GM21360 (cell line): ENCODE measurements around the gene HYI.

Experiments
- ATAC-seq: cut with Tn5 transposase; IDR thresholded peaks from one replicate; pipeline ENCODE4 v1.9.1; 2021; ENCODE audit warnings: mild to moderate bottlenecking, moderate library complexity; ENCODE audit not compliant: unreplicated experiment

The HYI gene

DNA sequence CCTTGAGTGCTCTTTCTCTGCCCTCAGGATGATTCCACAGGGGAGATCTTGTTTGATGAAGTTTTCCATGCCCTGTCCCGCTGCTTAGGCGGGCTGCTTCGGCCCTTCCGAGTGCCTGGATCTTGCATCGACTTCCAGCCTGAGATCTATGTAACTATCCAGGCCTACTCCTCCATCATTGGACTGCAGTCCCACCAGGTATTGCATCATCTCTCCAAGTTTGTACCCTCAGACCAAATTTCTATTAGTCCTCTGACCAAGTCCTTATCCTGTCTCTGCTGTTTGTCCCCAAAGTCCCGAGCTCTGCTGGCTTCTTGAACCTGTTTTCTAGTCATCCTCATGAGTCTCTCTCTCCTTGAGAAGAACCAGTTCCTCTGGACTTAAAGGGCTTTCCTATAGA, 49.4 kb downstream of the HYI start:
- ATAC-seq, result no peak

DNA sequence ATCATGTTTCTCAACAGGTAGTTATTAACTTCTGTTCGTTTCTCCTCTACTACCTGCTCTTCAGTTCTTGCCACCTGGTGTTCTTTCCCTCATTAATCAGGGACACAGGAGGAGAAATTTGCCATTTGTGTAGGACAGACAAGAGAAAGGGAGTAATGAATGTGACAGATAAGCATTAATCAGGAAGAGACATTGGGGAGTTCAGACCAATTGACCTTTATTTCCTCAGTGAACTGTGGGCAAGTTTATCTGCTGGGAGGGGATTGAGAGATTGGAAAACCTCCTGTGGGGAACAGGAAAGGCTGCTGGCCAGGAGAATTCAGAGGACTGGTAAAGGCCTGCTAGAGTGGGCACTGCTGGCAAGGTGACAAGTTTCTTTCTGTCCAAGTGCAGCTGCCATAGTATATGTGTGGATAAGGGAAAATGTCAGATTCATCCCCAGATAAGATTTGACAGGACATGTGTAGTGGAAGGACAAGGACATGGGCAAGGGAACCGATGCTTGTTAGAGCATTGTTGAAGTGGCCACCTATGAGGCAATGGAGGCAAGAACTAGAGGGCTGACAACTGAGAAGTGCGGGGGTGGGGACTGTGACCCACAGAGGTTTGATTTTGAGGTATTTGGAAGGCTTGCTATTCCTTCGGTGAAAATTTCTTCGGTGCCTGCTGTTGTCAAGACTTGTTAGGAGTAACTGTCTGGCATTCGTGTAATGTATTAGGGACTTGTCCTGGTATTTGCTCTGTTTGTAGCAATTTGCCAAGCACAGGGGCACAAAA, 51.5 kb downstream of the HYI start:
- ATAC-seq, result no peak
